GM18499 (cell line): Measurements from ENCODE around the gene IRF1.
"Not testable (repeated sequence)": the region's sequence is repeated elsewhere in the genome, so short reads cannot be mapped to it uniquely, and the experiment has no call there.

Experiments used
- ATAC-seq: cut with Tn5 transposase; IDR thresholded peaks from one replicate; pipeline ENCODE4 v1.9.1; 2021; ENCODE audit warnings: moderate number of reproducible peaks; ENCODE audit not compliant: insufficient read depth, unreplicated experiment

The IRF1 gene

DNA sequence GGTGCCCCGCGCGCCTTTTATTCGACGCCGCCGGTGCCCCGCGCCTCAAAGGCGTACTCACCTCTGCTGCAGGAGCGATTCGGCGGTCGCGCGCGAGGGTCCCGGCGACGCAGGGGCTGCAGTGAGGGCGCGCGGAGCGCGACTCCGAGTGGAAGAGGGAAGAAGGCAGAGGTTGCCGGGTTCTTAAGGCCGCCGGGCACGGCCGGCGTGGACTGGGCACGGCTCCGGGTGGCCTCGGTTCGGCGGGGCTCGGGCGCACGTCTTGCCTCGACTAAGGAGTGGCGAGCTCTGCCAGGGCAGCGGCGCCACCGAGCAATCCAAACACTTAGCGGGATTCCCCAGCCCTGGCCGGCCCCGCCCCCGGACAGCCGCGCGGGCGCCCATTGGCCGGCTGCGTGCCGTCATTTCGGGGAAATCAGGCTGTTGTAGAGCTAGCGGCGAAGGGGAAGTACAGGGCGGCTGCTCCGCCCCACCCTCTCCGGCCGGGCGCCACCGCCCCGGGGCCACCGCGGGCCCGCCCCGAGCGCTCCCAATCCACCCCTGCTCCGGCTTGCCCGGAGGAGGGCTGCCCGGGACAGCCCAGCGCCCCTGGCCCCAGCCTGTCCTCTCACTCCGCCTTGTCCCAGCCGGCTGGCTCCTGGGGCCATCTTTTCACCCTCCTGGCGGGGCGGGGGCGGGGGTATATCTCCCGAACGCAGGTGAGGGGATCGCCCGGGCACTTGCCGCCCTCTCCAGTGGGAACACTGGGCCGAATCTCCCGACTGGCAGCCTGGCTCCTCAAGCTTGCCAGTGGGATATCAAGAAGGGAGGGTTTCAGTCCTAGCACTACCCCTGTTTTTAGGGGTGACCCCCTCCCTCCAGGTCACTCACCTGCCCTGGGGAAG lies at the start of gene IRF1:
Gene IRF1 (minus strand): TSS at position 290 of the 884 bp plus-strand sequence. CDS start 1,295 bp downstream, outside the sequence.
- peak; percentile 80 for ATAC-seq

GRCh38 chr5:132540149-132540548 lies 49.6 kb upstream of the IRF1 start:
- ATAC-seq, result no peak

DNA sequence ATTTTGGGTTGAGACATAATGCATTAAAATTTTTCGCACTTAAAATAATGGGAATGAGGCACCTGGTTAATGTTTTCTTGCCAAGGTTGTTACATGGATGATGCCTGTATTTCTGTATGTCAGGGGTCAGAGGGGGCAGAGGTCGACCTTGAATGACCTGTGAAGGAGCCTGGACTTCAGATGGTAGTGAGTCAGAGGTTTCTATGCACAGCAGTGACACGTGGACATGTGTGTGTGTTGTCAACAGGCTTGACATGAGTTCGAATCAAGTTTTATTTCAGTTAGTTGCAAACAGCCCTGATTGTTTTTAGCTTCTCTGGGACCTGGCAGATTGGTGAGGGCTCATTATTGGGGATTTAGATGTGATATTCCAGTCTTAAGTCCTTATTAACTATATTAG lies 49.1 kb upstream of the IRF1 start:
- ATAC-seq, result no peak

DNA sequence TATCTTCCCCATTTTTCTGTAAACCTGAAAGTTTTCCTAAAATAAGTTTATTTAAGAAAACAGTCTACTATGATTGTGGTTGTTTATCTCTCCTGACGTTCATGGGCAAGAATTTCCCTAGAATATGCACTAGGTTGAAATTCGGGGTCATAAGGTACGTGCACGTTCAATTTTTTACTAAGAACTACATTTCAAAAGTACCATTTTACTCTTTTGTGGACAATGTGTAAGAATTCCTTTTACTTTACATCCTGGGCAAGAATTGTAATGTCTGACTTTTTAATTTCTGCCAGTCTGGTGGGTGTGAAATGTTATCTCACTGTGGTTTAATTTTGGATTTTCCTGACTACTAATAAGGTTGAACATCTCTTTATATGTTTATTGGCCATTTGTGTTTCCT lies 40.4 kb upstream of the IRF1 start:
- ATAC-seq, result no peak

DNA sequence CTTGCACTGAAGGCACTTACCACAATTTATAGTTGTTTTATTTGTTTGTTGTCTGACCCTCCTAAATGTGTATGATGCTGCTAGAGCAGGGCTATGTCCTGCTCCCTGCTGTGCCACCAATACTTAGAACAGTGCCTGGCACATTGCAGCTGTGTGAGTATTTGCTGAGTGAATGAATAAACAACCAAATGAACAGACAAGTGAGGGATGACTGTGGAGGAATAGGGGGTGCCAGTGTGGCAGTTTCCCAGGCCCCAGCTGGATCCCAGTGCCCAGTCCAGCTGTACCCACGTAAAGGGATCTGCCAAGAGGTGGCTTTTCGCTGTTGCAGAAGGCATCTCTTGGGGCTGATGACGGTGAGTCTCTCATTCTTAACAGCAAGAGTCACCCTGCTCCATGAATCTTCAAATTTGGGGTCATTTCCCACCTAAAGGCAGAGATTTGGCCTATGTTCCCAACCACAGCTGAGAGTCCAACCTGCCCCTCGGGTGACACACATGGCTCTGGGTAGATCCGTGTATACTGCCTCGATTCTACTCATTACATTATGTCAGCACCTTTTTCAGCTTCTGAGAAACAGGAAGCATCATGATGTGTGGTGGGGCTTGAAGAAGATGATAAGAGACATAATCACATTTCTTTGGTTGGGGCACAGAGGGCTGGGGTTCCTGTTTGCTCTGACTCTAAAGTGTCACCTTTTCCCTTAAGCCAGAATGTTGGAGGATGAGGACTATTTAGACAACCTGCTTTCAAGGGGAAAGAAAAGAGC lies 38.5 kb upstream of the IRF1 start:
- ATAC-seq, result no peak

DNA sequence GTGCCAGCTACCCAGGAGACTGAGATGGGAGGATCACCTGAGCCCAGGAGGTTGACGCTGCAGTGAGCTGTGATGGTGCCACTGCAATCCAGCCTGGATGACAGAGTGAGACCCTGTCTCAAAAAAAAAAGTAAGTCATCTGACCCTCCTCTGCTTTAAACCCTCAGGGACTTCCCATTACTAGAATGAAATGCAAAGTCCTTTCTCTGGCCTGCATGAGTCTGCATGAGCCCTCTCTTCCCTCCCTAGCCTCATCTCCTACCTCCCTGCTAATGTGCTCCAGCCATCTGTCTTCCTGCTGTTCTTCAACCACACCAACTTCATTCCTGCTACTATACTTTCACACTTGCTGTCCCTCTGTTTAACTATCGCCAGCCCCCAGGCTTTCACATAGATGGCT lies 37.4 kb upstream of the IRF1 start:
- ATAC-seq, result no peak

DNA sequence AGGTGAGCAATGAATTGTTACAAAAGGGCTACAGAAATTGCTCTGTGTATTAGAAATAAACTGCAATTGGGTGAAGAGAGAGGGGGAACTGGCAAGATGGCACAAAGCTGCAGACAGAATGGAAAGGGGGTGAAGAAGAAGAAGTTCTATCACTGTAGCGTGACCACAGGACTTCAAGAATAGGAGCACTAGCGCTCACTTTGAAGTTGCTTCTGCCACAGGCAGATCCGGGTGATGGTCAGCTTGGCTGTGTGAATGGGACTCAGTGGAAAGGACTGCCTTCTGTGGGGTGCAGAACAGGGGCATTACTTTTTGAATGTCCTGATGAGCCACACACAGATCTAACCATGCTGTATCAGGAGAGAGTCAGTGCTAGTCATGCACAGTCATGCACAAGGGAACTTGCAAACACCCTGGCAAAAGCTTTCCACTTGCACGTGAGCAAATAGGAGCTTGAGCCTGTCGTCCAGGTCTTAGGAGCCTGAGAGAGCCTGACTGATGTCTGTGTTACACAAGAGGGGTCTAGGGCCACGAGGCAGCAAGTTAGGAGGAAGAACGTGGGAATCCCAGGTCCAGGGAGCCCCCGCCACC lies 36.5 kb upstream of the IRF1 start:
- ATAC-seq, result no peak

DNA sequence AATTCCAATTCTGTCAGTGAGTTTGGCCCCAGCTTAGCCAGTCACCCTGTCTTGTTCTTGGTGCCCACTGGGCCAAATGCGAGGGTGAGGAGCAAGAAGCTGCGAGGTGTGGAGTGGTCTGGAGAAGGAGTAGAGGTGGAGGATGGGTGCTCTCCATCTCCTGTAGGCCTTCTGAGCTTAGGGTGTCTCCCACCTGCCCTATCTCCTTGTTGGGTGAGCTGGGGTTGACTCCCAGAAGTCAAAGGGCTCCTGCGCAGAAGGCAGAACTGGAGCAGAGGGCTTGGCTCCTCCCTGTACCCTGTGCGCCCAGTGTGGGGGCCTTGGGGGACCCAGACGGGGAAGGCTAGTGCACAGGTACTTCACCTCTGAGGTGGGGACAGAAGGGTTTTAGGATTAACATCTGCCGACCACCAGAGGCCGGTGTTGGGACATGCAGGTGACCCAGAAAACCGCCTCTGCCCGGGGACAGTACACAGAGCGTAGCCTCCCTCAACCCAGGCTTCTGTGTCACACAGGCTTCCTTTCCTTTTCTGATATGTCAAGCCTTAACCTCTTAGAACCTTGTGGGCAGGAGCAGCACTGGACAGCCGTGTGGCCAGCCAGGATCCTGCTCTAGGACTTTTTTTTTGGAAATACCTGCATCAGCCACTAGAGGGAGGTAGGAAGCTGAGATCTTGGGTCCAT lies 35.9 kb upstream of the IRF1 start:
- ATAC-seq, result no peak

- ATAC-seq, result peak; percentile 69
Measured at GRCh38 chr5:132525299-132525724, 34.7 kb upstream of the IRF1 start.

DNA sequence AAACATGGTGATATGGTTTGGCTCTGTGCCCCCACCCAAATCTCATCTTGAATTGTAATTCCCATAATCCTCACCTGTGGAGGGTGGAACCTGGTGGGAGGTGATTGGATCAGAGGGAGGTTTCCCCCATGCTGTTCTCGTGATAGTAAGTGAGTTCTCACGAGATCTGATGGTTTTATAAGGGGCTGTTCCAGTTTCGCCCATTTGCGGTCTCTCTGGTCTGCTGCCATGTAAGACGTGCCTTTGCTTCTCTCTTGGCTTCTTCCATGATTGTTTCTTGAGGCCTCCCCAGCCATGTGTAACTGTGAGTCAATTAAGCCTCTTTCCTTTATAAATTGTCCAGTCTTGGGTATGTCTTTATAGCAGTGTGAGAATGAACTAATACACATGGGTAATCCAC lies 34.3 kb upstream of the IRF1 start:
- not testable (repeated sequence) for ATAC-seq

DNA sequence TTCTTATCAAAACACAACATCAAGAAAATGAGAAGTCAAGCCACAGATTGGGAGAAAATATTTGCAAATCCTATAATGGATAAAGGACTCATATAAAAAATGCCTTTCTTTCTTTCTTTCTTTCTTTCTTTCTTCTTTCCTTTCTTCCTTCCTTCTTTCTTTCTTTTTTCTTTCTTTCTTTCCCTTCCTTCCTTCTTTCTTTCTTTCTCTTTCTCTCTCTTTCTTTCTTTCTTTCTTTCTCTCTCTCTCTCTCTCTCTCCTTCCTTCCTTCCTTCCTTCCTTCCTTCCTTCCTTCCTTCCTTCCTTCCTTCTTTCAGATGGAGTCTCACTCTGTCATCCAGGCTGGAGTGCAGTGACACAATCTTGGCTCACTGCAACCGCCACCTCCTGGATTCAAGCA lies 31.5 kb upstream of the IRF1 start:
- ATAC-seq, result not testable (repeated sequence)

DNA sequence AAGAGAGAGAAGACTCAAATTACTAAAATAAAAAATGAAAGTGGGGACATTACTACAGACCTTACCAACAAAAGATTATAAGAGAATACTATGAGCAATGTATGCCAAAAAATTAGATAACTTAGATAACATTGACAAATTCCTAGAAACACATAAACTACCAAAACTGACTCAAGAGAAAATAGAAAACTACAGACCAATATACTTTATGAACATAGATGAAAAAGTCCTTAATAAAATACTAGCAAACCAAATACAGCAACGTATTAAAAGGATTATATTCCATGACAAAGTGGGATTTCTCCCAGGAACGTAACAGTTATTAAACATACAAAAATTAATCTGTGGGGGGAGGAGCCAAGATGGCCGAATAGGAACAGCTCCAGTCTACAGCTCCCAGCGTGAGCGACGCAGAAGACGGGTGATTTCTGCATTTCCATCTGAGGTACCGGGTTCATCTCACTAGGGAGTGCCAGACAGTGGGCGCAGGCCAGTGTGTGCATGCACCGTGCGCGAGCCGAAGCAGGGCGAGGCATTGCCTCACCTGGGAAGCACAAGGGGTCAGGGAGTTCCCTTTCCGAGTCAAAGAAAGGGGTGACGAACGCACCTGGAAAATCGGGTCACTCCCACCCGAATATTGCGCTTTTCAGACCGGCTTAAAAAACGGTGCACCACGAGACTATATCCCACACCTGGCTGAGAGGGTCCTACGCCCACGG lies 23.2 kb upstream of the IRF1 start:
- not testable (repeated sequence) for ATAC-seq

- ATAC-seq, result no peak
Measured at GRCh38 chr5:132510076-132510475, 19.5 kb upstream of the IRF1 start.

- ATAC-seq, result no peak
Measured at GRCh38 chr5:132506094-132506692, 15.6 kb upstream of the IRF1 start.

DNA sequence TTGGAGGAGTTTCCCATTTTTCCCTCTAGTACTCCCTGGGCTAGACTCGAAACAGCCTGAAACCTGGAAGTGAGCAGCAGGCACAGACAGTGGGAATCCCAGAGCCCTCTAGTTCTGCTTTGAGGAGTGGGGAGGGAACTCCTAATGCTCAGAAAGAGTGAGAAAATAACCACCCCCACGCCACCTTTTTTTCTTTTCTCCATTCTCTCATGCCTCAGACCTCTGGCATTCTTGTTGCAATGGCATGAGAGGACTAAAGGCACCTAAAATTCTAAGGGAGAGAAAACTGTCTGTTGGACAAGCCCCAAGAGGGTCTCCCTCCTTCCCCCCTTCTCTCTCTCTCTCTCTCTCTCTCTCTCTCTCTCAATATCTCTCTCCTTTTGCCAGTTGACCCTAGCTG lies 15.1 kb upstream of the IRF1 start:
- no peak for ATAC-seq

- no peak for ATAC-seq
Measured at GRCh38 chr5:132504746-132505145, 14.2 kb upstream of the IRF1 start.

DNA sequence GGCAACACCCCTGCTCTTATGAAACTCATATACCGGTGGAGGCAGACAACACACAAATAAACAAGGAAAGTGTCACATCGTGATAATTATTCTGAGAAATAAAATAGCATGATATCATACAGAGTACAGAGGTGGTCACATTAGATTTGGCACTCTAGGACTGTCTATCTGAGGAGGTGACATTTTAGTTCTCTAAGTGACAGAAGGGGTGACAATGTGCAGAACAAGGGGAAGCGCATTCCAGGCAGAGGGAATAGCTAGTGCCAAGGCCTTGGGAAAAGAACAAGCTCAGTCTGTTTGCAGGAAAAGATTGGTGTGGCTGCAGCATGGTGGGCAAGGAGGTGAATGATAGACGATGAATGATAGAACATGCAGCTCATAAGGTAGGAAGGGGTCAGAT lies 12.7 kb upstream of the IRF1 start:
- ATAC-seq, result no peak

DNA sequence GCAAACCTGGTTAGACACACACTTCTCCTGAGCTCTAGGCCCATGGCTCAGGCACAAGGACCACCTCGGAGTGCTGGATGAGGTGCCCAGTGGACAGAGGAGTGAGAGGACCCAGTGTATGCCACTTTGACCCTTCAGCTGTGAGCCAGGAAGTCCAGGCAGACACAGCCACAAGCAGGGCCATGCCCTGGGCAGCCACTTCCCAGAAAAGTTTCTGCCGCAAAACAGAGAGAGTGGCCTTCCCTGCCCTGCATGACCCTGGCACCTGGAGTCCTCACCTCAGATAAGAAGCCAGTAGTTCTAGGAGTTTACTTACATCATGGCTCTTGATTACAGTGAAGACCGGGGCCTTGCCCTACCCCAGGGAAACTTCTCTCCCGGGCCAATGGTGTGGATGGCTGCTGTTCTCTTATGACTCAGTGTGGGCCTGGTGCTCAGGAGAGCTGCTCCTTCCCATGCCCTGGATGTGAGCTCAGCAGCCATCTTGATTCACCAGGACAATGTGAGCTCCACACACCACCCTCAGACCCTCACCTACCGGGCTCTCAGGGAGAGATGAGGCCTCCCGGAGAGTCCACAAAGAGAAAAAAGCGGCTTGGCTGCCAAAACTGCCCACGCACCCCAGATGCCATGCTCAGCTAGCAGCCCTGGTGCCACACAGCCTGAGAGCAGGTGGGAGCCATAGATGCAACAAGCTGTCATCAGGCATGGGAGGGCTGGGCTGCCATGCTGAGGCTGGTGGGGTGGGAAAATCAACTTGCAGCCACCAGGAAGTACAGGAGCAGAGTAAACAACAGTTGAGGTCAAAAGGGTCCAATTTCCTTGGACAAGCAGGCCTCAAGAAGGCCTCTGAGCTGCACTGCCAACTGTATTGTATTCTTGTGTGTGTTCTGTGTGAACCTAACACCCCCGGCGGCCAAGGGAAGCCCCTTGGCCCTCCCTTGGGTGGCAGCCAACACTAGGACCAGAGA lies 11.7 kb upstream of the IRF1 start:
- no peak for ATAC-seq
